GM18505 (cell line): ENCODE results near the gene TMPRSS11E.
"Not testable (repeated sequence)": the region's sequence is repeated elsewhere in the genome, so short reads cannot be mapped to it uniquely, and the experiment has no call there.

Source experiments
- ATAC-seq: cut with Tn5 transposase; IDR thresholded peaks from one replicate; pipeline ENCODE4 v1.9.1; 2021; ENCODE audit not compliant: unreplicated experiment
- POLR2A ChIP-seq: IDR thresholded peaks from 4 replicates; pipeline ENCODE4 v1.6.1; 2011; ENCODE audit warnings: borderline replicate concordance; ENCODE audit not compliant: insufficient read depth, insufficient read length; ENCODE audit errors: extremely low read depth

TMPRSS11E gene

GRCh38 chr4:68447201-68447600 is at the start of gene TMPRSS11E:
Gene TMPRSS11E (plus strand): TSS chr4:68447463. CDS start chr4:68447513, 50 bp downstream.
- no peak for ATAC-seq
- TF ChIP-seq POLR2A, result no peak

GRCh38 chr4:68399306-68399705 is 48.0 kb upstream of the TMPRSS11E start:
- no peak for ATAC-seq
- no peak for TF ChIP-seq POLR2A

- no peak for ATAC-seq
- TF ChIP-seq POLR2A, result no peak
Observed at GRCh38 chr4:68401231-68401630, 46.0 kb upstream of the TMPRSS11E start.

GRCh38 chr4:68404153-68404552 is 43.1 kb upstream of the TMPRSS11E start:
- no peak for TF ChIP-seq POLR2A
- no peak for ATAC-seq

- not testable (repeated sequence) for ATAC-seq
Observed at GRCh38 chr4:68405718-68406478, 41.4 kb upstream of the TMPRSS11E start.

- TF ChIP-seq POLR2A, result no peak
- no peak for ATAC-seq
Observed at GRCh38 chr4:68406479-68406859, 40.8 kb upstream of the TMPRSS11E start.

GRCh38 chr4:68407015-68407867 is 40.0 kb upstream of the TMPRSS11E start:
- not testable (repeated sequence) for ATAC-seq

GRCh38 chr4:68407868-68408190 is 39.4 kb upstream of the TMPRSS11E start:
- ATAC-seq, result no peak
- no peak for TF ChIP-seq POLR2A

- no peak for ATAC-seq
- no peak for TF ChIP-seq POLR2A
Observed at GRCh38 chr4:68410149-68410548, 37.1 kb upstream of the TMPRSS11E start.

GRCh38 chr4:68410643-68411042 is 36.6 kb upstream of the TMPRSS11E start:
- no peak for ATAC-seq
- TF ChIP-seq POLR2A, result no peak

- ATAC-seq, result not testable (repeated sequence)
Observed at GRCh38 chr4:68412031-68412430, 35.2 kb upstream of the TMPRSS11E start.

GRCh38 chr4:68416591-68416990 is 30.7 kb upstream of the TMPRSS11E start:
- no peak for ATAC-seq
- no peak for TF ChIP-seq POLR2A

GRCh38 chr4:68426516-68426915 is 20.7 kb upstream of the TMPRSS11E start:
- no peak for TF ChIP-seq POLR2A
- ATAC-seq, result no peak

- no peak for TF ChIP-seq POLR2A
- no peak for ATAC-seq
Observed at GRCh38 chr4:68430337-68430736, 16.9 kb upstream of the TMPRSS11E start.

GRCh38 chr4:68432320-68432719 is 14.9 kb upstream of the TMPRSS11E start:
- no peak for ATAC-seq
- TF ChIP-seq POLR2A, result no peak

GRCh38 chr4:68433582-68433981 is 13.7 kb upstream of the TMPRSS11E start:
- ATAC-seq, result no peak
- no peak for TF ChIP-seq POLR2A
